SHP77 (cell line): ENCODE data around the gene SLC29A4.

Source experiments
- DNase-seq, 2 experiments: peaks; one replicate each; lab custom pipeline; 2025; lab: John Stamatoyannopoulos, UW

SLC29A4 gene

DNA sequence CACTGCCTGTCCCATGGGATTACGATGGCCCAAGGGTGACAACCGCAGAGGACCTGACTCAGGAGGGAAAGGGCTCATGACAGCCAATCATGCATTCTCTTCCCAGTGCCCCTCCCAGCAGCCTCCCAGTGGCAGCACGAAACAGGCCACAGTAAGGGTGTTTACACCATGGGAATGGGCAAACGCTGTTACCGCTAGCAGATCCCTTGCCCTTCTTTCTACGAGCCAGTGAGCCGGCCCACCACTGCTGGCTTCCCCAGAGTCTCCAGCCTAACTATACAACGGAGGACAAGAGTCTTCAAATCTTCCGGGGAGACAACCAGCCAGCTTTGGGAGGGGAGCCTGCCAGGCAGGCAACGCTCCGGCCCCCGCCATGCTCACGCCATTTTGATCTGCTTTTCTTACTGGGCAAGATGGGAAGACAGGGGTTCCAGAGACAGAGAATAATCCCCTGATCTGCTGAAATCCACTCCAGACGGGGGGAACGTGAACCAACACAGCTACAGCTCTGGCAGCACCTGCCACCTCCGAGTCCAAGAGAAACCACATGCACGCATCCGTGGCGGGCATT, 69.8 kb downstream of the SLC29A4 start:
- DNase-seq, result no peak

DNA sequence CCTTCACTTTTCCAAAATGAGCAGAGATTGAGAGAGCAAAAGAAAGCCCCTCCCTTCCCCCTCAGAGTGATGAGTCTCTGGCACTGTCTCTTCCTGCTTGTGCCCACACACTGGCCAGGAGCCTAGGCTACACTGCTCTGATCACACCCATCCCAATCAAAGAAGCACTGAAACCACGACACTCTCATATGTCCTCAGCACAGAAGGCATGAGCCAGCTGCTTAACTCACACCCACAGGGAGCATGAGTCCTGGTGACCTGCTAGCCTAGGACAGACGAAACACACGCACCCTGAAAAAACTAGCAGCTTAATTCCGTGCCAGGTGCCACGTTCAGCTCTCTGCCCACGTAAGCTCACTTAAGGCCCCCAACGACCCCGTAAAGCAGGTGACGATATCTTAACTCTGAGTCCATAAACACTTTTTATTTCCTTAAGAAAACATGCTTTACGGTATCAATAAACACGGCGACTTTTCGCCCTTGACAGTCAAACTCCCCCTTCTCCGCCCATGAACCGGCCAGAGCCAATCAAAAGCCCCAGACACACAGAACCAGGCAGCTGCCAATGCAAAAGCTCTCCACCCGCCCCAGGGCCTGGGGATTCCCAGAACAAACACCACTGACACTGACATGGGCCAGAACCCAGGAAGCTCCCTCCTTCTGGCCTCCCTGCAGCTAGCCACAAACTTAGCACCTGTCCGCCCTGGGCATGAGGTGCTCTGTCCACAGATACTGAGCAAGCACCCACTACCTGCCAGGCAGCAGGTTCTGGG, 71.9 kb downstream of the SLC29A4 start:
- DNase-seq, result no peak
